ENCODE data around the gene PCYT2.

The PCYT2 gene

DNA sequence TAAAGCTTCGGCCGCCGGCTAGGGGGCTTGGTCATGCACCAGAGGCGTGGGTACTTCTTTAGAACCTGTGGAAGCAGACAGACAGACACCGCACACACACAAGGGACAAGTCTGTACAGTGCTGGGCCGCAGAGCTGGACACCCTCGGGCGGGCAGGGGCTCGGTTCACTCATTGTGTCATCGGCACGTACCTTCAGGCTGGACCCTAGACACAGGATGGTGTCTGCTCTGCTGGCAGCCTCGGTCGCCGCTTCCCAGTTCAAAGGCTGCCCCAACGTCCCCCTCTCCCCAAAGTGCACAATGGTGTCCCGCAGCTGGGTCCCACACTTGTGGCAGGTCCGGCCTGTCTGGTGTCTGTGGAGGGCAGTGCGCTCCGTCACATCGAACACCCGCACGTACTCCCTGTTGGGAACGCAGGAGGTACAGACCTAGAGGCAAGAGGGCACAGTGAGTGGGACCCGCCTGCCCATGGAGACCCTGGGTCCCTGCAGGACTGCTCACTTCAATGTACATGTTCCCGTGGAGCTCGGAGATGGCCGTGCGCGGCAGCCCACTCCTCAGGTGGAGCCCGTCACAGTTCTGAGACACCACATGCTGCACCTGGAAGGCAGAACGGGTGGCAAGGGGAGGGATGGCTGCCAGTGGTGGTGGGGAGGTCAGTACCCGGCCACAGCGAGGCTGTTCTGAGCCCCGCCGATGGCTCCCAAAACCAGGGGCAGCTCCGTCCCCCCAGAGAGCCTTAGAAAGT, 3.1 kb upstream of the PCYT2 start:
- Histone ChIP-seq H3K36me3 (ENCODE audit: control insufficient read depth in 2 of 2, insufficient read depth in 1 of 2, low read length in 2 of 2) (peaks cover 0 to 53% of the 10 kb centered on the region in 2 experiments; a peak in 1 of 3 replicates), H3K27ac (ENCODE audit: extremely low read depth, low read depth, low read length) (no peak overlapping the region), H3K9me3 (ENCODE audit: control insufficient read depth, insufficient read depth, low read depth, low read length) (no peaks in the 10 kb centered on the region), H3K4me3 (ENCODE audit: low read depth, low read length) (no peak overlapping the region), H3K4me1 (ENCODE audit: control insufficient read depth, insufficient read depth, low read length) (peaks cover 10% of the 10 kb centered on the region)
- TF ChIP-seq, protein P1, sequence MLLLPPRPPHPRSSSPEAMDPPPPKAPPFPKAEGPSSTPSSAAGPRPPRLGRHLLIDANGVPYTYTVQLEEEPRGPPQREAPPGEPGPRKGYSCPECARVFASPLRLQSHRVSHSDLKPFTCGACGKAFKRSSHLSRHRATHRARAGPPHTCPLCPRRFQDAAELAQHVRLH (tag by site-specific recombination; IDR thresholded peaks at IDR 0.05) = no peak
- TF ChIP-seq ZBTB17 (tag by site-specific recombination; IDR thresholded peaks at IDR 0.05) (no peak), ZBTB8A (tag by site-specific recombination; IDR thresholded peaks at IDR 0.05) (no peak), GLI2 (tag by site-specific recombination; IDR thresholded peaks at IDR 0.05; ENCODE audit: borderline replicate concordance, low read depth) (no peak), ZNF169 (tag by site-specific recombination; IDR thresholded peaks at IDR 0.05) (no peak), ZBTB6 (tag by site-specific recombination; IDR thresholded peaks at IDR 0.05) (no peak), ZNF211 (tag by site-specific recombination; IDR thresholded peaks at IDR 0.05; ENCODE audit: low read depth) (no peak), ZBTB7A (tag by site-specific recombination; IDR thresholded peaks at IDR 0.05; ENCODE audit: low read depth) (no peak), ZBTB20 (tag by site-specific recombination; IDR thresholded peaks at IDR 0.05) (no peak), ZFP3 (tag by site-specific recombination; IDR thresholded peaks at IDR 0.05; ENCODE audit: low read depth) (no peak)
- ChIA-PET POLR2A (interaction anchor here (0.8 to 1.0 kb wide), 2 partner anchors 19 to 32 kb away, joined by 3 read pairs; no protein-coding TSS in a partner anchor), CTCF (no interaction called here)

DNA sequence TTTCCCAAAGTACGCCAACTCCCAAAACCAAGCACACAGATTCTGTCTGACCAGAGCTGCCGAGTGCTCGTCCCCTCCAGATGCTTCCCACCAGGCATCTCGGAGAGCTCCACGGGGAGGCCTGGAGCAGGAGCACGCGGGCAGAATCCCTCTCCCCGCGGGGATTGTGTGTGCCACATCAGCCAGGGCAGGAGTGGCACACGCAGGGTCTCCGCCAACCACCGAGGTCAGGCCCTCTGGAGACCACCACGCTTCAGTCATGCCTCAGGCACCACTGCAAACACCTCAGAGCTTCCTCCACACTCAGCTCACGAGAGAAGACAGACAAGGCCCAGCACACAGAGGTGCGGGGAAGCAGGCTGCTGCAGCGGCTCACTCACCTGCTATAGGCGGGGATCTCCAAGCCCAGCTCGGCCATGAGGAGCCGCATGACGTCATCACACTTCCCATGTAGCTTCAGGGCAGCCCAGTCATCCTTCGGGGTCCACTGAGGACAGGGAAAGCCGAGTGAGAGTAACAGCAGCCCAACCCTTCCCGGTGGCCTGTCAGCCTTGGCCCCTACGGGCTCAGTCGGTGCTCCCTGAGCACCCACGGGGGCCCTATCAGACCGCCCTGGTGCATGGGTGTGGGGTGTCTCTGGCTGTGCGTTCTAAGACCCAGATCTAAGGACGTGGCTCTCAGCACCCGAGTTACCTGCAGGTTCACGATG, 2.3 kb upstream of the PCYT2 start:
- Histone ChIP-seq H3K36me3 (ENCODE audit: control insufficient read depth in 2 of 2, insufficient read depth in 1 of 2, low read length in 2 of 2) (peaks cover 0 to 52% of the 10 kb centered on the region in 2 experiments; a peak in 1 of 3 replicates), H3K4me1 (ENCODE audit: control insufficient read depth, insufficient read depth, low read length) (peaks cover 10% of the 10 kb centered on the region), H3K9me3 (ENCODE audit: control insufficient read depth, insufficient read depth, low read depth, low read length) (no peaks in the 10 kb centered on the region), H3K27ac (ENCODE audit: extremely low read depth, low read depth, low read length) (no peak overlapping the region), H3K4me3 (ENCODE audit: low read depth, low read length) (no peak overlapping the region)
- no peak for TF ChIP-seq SCRT1 (tag by site-specific recombination; IDR thresholded peaks at IDR 0.05; ENCODE audit: borderline replicate concordance)
- TF ChIP-seq, protein P2, sequence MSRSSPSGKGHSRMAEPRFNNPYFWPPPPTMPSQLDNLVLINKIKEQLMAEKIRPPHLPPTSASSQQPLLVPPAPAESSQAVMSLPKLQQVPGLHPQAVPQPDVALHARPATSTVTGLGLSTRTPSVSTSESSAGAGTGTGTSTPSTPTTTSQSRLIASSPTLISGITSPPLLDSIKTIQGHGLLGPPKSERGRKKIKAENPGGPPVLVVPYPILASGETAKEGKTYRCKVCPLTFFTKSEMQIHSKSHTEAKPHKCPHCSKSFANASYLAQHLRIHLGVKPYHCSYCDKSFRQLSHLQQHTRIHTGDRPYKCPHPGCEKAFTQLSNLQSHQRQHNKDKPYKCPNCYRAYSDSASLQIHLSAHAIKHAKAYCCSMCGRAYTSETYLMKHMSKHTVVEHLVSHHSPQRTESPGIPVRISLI (tag by site-specific recombination; IDR thresholded peaks at IDR 0.05) = no peak
- peak; percentile 87 for TF ChIP-seq ATF2 (tag by site-specific recombination; IDR thresholded peaks at IDR 0.05; ENCODE audit: low read depth)
- no peak for TF ChIP-seq ZNF423 (tag by site-specific recombination; IDR thresholded peaks at IDR 0.05)
- TF ChIP-seq ZIC2 (tag by site-specific recombination; IDR thresholded peaks at IDR 0.05) = 0 out of 2 replicates have a peak, but pooled peaks have one; percentile 7
- TF ChIP-seq HIC1 (tag by site-specific recombination; IDR thresholded peaks at IDR 0.05) = peak; percentile 53; the same call in 1 of the 2 replicates
- TF ChIP-seq, protein P3, sequence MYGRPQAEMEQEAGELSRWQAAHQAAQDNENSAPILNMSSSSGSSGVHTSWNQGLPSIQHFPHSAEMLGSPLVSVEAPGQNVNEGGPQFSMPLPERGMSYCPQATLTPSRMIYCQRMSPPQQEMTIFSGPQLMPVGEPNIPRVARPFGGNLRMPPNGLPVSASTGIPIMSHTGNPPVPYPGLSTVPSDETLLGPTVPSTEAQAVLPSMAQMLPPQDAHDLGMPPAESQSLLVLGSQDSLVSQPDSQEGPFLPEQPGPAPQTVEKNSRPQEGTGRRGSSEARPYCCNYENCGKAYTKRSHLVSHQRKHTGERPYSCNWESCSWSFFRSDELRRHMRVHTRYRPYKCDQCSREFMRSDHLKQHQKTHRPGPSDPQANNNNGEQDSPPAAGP (tag by site-specific recombination; IDR thresholded peaks at IDR 0.05) = no peak
- TF ChIP-seq ZFP69B (tag by site-specific recombination; IDR thresholded peaks at IDR 0.05) = no peak
- no peak for TF ChIP-seq ZBTB7A (tag by site-specific recombination; IDR thresholded peaks at IDR 0.05; ENCODE audit: low read depth)
- no peak for TF ChIP-seq GLI4 (tag by site-specific recombination; IDR thresholded peaks at IDR 0.05)
- TF ChIP-seq FEZF1 (tag by site-specific recombination; IDR thresholded peaks at IDR 0.05) = no peak
- TF ChIP-seq ZNF48 (tag by site-specific recombination; IDR thresholded peaks at IDR 0.05) = no peak
- peak; percentile 40; the same call in 1 of the 2 replicates for TF ChIP-seq ZNF629 (tag by site-specific recombination; IDR thresholded peaks at IDR 0.05)
- POLR2A ChIA-PET = interaction anchor here (0.6 to 1.2 kb wide), 7 partner anchors 10 to 210 kb away, joined by 3 to 6 read pairs (median 3); partner anchors contain the start of gene MRPL12
- CTCF ChIA-PET = interaction anchor here (0.7 to 1.0 kb wide), 5 partner anchors 11 to 106 kb away, joined by 3 to 5 read pairs (median 3); no protein-coding TSS in a partner anchor

Data from HEK293 (cell line).